GM12891 (cell line): ENCODE data around the gene BCL7A.

Experiments used
- PAX5 ChIP-seq: IDR thresholded peaks from 2 replicates; pipeline ENCODE4 v1.6.1; 2011; ENCODE audit warnings: low read length, moderate library complexity, mild to moderate bottlenecking; ENCODE audit not compliant: insufficient read depth, severe bottlenecking
- POLR2A ChIP-seq: IDR thresholded peaks from 2 replicates; pipeline ENCODE4 v1.6.1; 2011; ENCODE audit warnings: low read depth, low read length, control low read depth

GRCh38 chr12:122086641-122087285 is 65.1 kb downstream of the BCL7A start:
- no peak for TF ChIP-seq POLR2A
- no peak for TF ChIP-seq PAX5
